ENCODE results near the gene TBC1D22A.

- TF ChIP-seq CTCF (IDR thresholded peaks at IDR 0.05) (no peak), POLR2AphosphoS5 (IDR thresholded peaks at IDR 0.05) (no peak)
Observed at GRCh38 chr22:46803936-46804335, 41.5 kb downstream of the TBC1D22A start.
